ENCODE results near the gene TLR5. TPM values are rescaled to one million over a fixed set of nuclear protein-coding genes. Genes with fewer than 3 reads are reported as not detected.
"Not testable (repeated sequence)": the region's sequence is repeated elsewhere in the genome, so short reads cannot be mapped to it uniquely, and the experiment has no call there.

TLR5 gene
- total RNA-seq, 1 donor from 2014 or later, result 3.1 TPM

GRCh38 chr1:223179280-223179679, 36.2 kb upstream of the TLR5 start:
- H3K27ac ChIP-seq (ENCODE audit: low read depth, low read length), result no peak overlapping the region

GRCh38 chr1:223177681-223178080, 34.6 kb upstream of the TLR5 start:
- no peak overlapping the region for H3K9ac ChIP-seq (ENCODE audit: low read depth in 1 of 3, low read length in 3 of 3)
- H3K27ac ChIP-seq (ENCODE audit: low read depth, low read length), result peak overlapping the region; percentile 60
- H3K36me3 ChIP-seq (ENCODE audit: control insufficient read depth in 3 of 3, insufficient read depth in 3 of 3, low read length in 3 of 3), result no peaks in the 10 kb centered on the region
- peaks cover 0 to 5% (median 0%) of the 10 kb centered on the region in 3 donors for H3K4me1 ChIP-seq (ENCODE audit: control insufficient read depth in 3 of 3, insufficient read depth in 3 of 3, low read length in 3 of 3)
- no peak overlapping the region for H3K4me3 ChIP-seq (ENCODE audit: low read length in 3 of 3)
- no peaks in the 10 kb centered on the region for H3K27me3 ChIP-seq (ENCODE audit: control insufficient read depth in 3 of 3, insufficient read depth in 3 of 3, low read length in 3 of 3)
- H3K9me3 ChIP-seq (ENCODE audit: control insufficient read depth in 3 of 3, low read length in 3 of 3), result no peaks in the 10 kb centered on the region

More at GRCh38 chr1:223179280-223179679, 36.2 kb upstream of the TLR5 start:
- Histone ChIP-seq H3K9me3 (ENCODE audit: control insufficient read depth in 3 of 3, low read length in 3 of 3) (no peaks in the 10 kb centered on the region), H3K9ac (ENCODE audit: low read depth in 1 of 3, low read length in 3 of 3) (no peak overlapping the region), H3K4me3 (ENCODE audit: low read length in 3 of 3) (no peak overlapping the region), H3K36me3 (ENCODE audit: control insufficient read depth in 3 of 3, insufficient read depth in 3 of 3, low read length in 3 of 3) (no peaks in the 10 kb centered on the region), H3K4me1 (ENCODE audit: control insufficient read depth in 3 of 3, insufficient read depth in 3 of 3, low read length in 3 of 3) (peaks cover 0 to 5% (median 0%) of the 10 kb centered on the region in 3 donors), H3K27me3 (ENCODE audit: control insufficient read depth in 3 of 3, insufficient read depth in 3 of 3, low read length in 3 of 3) (no peaks in the 10 kb centered on the region)

GRCh38 chr1:223176437-223176836, 33.4 kb upstream of the TLR5 start:
- no peak overlapping the region for H3K9ac ChIP-seq (ENCODE audit: low read depth in 1 of 3, low read length in 3 of 3)
- no peaks in the 10 kb centered on the region for H3K9me3 ChIP-seq (ENCODE audit: control insufficient read depth in 3 of 3, low read length in 3 of 3)
- no peaks in the 10 kb centered on the region for H3K36me3 ChIP-seq (ENCODE audit: control insufficient read depth in 3 of 3, insufficient read depth in 3 of 3, low read length in 3 of 3)
- H3K27ac ChIP-seq (ENCODE audit: low read depth, low read length), result peak overlapping the region; percentile 60
- peaks cover 0 to 5% (median 0%) of the 10 kb centered on the region in 3 donors for H3K4me1 ChIP-seq (ENCODE audit: control insufficient read depth in 3 of 3, insufficient read depth in 3 of 3, low read length in 3 of 3)
- H3K4me3 ChIP-seq (ENCODE audit: low read length in 3 of 3), result no peak overlapping the region
- H3K27me3 ChIP-seq (ENCODE audit: control insufficient read depth in 3 of 3, insufficient read depth in 3 of 3, low read length in 3 of 3), result no peaks in the 10 kb centered on the region

- no peaks in the 10 kb centered on the region for H3K36me3 ChIP-seq (ENCODE audit: control insufficient read depth in 3 of 3, insufficient read depth in 3 of 3, low read length in 3 of 3)
- H3K9ac ChIP-seq (ENCODE audit: low read depth in 1 of 3, low read length in 3 of 3), result no peak overlapping the region
- H3K4me1 ChIP-seq (ENCODE audit: control insufficient read depth in 3 of 3, insufficient read depth in 3 of 3, low read length in 3 of 3), result no peaks in the 10 kb centered on the region
- no peaks in the 10 kb centered on the region for H3K27me3 ChIP-seq (ENCODE audit: control insufficient read depth in 3 of 3, insufficient read depth in 3 of 3, low read length in 3 of 3)
- peak overlapping the region; percentile 60 for H3K27ac ChIP-seq (ENCODE audit: low read depth, low read length)
- H3K9me3 ChIP-seq (ENCODE audit: control insufficient read depth in 3 of 3, low read length in 3 of 3), result no peaks in the 10 kb centered on the region
- H3K4me3 ChIP-seq (ENCODE audit: low read length in 3 of 3), result no peak overlapping the region
These were observed 32.6 kb upstream of the TLR5 start for GRCh38 chr1:223175633-223176032.

- H3K36me3 ChIP-seq (ENCODE audit: control insufficient read depth in 3 of 3, insufficient read depth in 3 of 3, low read length in 3 of 3), result no peaks in the 10 kb centered on the region
- H3K4me3 ChIP-seq (ENCODE audit: low read length in 3 of 3), result no peak overlapping the region
- no peaks in the 10 kb centered on the region for H3K9me3 ChIP-seq (ENCODE audit: control insufficient read depth in 3 of 3, low read length in 3 of 3)
- no peaks in the 10 kb centered on the region for H3K4me1 ChIP-seq (ENCODE audit: control insufficient read depth in 3 of 3, insufficient read depth in 3 of 3, low read length in 3 of 3)
- H3K27me3 ChIP-seq (ENCODE audit: control insufficient read depth in 3 of 3, insufficient read depth in 3 of 3, low read length in 3 of 3), result no peaks in the 10 kb centered on the region
- no peak overlapping the region for H3K9ac ChIP-seq (ENCODE audit: low read depth in 1 of 3, low read length in 3 of 3)
- peak overlapping the region; percentile 52 for H3K27ac ChIP-seq (ENCODE audit: low read depth, low read length)
These were observed 32.0 kb upstream of the TLR5 start for GRCh38 chr1:223175032-223175431.

GRCh38 chr1:223169458-223169857, 26.4 kb upstream of the TLR5 start:
- H3K9me3 ChIP-seq (ENCODE audit: control insufficient read depth in 3 of 3, low read length in 3 of 3); H3K4me1 ChIP-seq (ENCODE audit: control insufficient read depth in 3 of 3, insufficient read depth in 3 of 3, low read length in 3 of 3); H3K9ac ChIP-seq (ENCODE audit: low read depth in 1 of 3, low read length in 3 of 3): not testable (repeated sequence)

GRCh38 chr1:223161321-223161720, 18.3 kb upstream of the TLR5 start:
- H3K27ac ChIP-seq (ENCODE audit: low read depth, low read length), result no peak overlapping the region
- H3K27me3 ChIP-seq (ENCODE audit: control insufficient read depth in 3 of 3, insufficient read depth in 3 of 3, low read length in 3 of 3), result peaks cover 0 to 4% (median 0%) of the 10 kb centered on the region in 3 donors
- no peak overlapping the region for H3K9ac ChIP-seq (ENCODE audit: low read depth in 1 of 3, low read length in 3 of 3)
- no peaks in the 10 kb centered on the region for H3K9me3 ChIP-seq (ENCODE audit: control insufficient read depth in 3 of 3, low read length in 3 of 3)
- H3K36me3 ChIP-seq (ENCODE audit: control insufficient read depth in 3 of 3, insufficient read depth in 3 of 3, low read length in 3 of 3), result no peaks in the 10 kb centered on the region
- no peaks in the 10 kb centered on the region for H3K4me1 ChIP-seq (ENCODE audit: control insufficient read depth in 3 of 3, insufficient read depth in 3 of 3, low read length in 3 of 3)
- H3K4me3 ChIP-seq (ENCODE audit: low read length in 3 of 3), result no peak overlapping the region

More at GRCh38 chr1:223169458-223169857, 26.4 kb upstream of the TLR5 start:
- not testable (repeated sequence) for H3K27ac ChIP-seq (ENCODE audit: low read depth, low read length); H3K27me3 ChIP-seq (ENCODE audit: control insufficient read depth in 3 of 3, insufficient read depth in 3 of 3, low read length in 3 of 3); H3K36me3 ChIP-seq (ENCODE audit: control insufficient read depth in 3 of 3, insufficient read depth in 3 of 3, low read length in 3 of 3); H3K4me3 ChIP-seq (ENCODE audit: low read length in 3 of 3)

GRCh38 chr1:223156343-223156742, 13.3 kb upstream of the TLR5 start:
- H3K9ac ChIP-seq (ENCODE audit: low read depth in 1 of 3, low read length in 3 of 3), result no peak overlapping the region

GRCh38 chr1:223155153-223155552, 12.1 kb upstream of the TLR5 start:
- H3K27ac ChIP-seq (ENCODE audit: low read depth, low read length), result no peak overlapping the region
- H3K9ac ChIP-seq (ENCODE audit: low read depth in 1 of 3, low read length in 3 of 3), result no peak overlapping the region
- no peaks in the 10 kb centered on the region for H3K9me3 ChIP-seq (ENCODE audit: control insufficient read depth in 3 of 3, low read length in 3 of 3)
- no peaks in the 10 kb centered on the region for H3K27me3 ChIP-seq (ENCODE audit: control insufficient read depth in 3 of 3, insufficient read depth in 3 of 3, low read length in 3 of 3)
- H3K4me1 ChIP-seq (ENCODE audit: control insufficient read depth in 3 of 3, insufficient read depth in 3 of 3, low read length in 3 of 3), result peaks cover 0 to 7% (median 0%) of the 10 kb centered on the region in 3 donors
- no peak overlapping the region for H3K4me3 ChIP-seq (ENCODE audit: low read length in 3 of 3)
- no peaks in the 10 kb centered on the region for H3K36me3 ChIP-seq (ENCODE audit: control insufficient read depth in 3 of 3, insufficient read depth in 3 of 3, low read length in 3 of 3)

More at GRCh38 chr1:223156343-223156742, 13.3 kb upstream of the TLR5 start:
- H3K36me3 ChIP-seq (ENCODE audit: control insufficient read depth in 3 of 3, insufficient read depth in 3 of 3, low read length in 3 of 3), result no peaks in the 10 kb centered on the region
- peaks cover 0 to 7% (median 0%) of the 10 kb centered on the region in 3 donors for H3K4me1 ChIP-seq (ENCODE audit: control insufficient read depth in 3 of 3, insufficient read depth in 3 of 3, low read length in 3 of 3)
- H3K27me3 ChIP-seq (ENCODE audit: control insufficient read depth in 3 of 3, insufficient read depth in 3 of 3, low read length in 3 of 3), result peaks cover 0 to 2% (median 0%) of the 10 kb centered on the region in 3 donors
- H3K4me3 ChIP-seq (ENCODE audit: low read length in 3 of 3), result no peak overlapping the region
- no peaks in the 10 kb centered on the region for H3K9me3 ChIP-seq (ENCODE audit: control insufficient read depth in 3 of 3, low read length in 3 of 3)
- H3K27ac ChIP-seq (ENCODE audit: low read depth, low read length), result no peak overlapping the region

- Histone ChIP-seq H3K27ac (ENCODE audit: low read depth, low read length) (no peak overlapping the region), H3K9ac (ENCODE audit: low read depth in 1 of 3, low read length in 3 of 3) (no peak overlapping the region), H3K27me3 (ENCODE audit: control insufficient read depth in 3 of 3, insufficient read depth in 3 of 3, low read length in 3 of 3) (no peaks in the 10 kb centered on the region), H3K4me3 (ENCODE audit: low read length in 3 of 3) (no peak overlapping the region), H3K36me3 (ENCODE audit: control insufficient read depth in 3 of 3, insufficient read depth in 3 of 3, low read length in 3 of 3) (no peaks in the 10 kb centered on the region), H3K4me1 (ENCODE audit: control insufficient read depth in 3 of 3, insufficient read depth in 3 of 3, low read length in 3 of 3) (peaks cover 0 to 7% (median 0%) of the 10 kb centered on the region in 3 donors), H3K9me3 (ENCODE audit: control insufficient read depth in 3 of 3, low read length in 3 of 3) (no peaks in the 10 kb centered on the region)
These were observed 10.4 kb upstream of the TLR5 start for GRCh38 chr1:223153177-223154119.

Data from skeletal muscle tissue (tissue), 4 donors.